T47D (cell line): ENCODE data around the gene INSRR.

Experiments used
- DNase-seq, 2 experiments: peaks; one replicate each; pipeline versions ENCODE4 v3.0.0 to v3.0.0-alpha.2; 2011 to 2012; ENCODE audit warnings: low read depth in 1 of 2, low spot score in 1 of 2
- JUND ChIP-seq: IDR thresholded peaks from 2 replicates; pipeline ENCODE4 v1.6.1; 2012; ENCODE audit warnings: low read depth
- in situ Hi-C: cut with HindIII; loops from 2 replicates; pipeline ENCODE4 v1.10.0; 2016; ENCODE audit warnings: low sequenced_read_pairs, low pct_unique_long_range_greater_than_20kb

Gene INSRR

GRCh38 chr1:156858959-156859522, at the start of gene INSRR:
Gene INSRR (minus strand): TSS chr1:156859117. CDS start chr1:156858621, 496 bp downstream.
- TF ChIP-seq JUND, result no peak
- in situ Hi-C loops, result no loop called here
- no peak for DNase-seq

- DNase-seq, result no peak
- in situ Hi-C loops, result no loop called here
- TF ChIP-seq JUND, result no peak
Measured at GRCh38 chr1:156908541-156908940, 49.6 kb upstream of the INSRR start.

GRCh38 chr1:156906206-156906906, 47.4 kb upstream of the INSRR start:
- in situ Hi-C loops, result no loop called here
- DNase-seq, result no peak

GRCh38 chr1:156905651-156906050, 46.7 kb upstream of the INSRR start:
- no peak for DNase-seq
- TF ChIP-seq JUND, result no peak
- in situ Hi-C loops, result no loop called here

More at GRCh38 chr1:156906206-156906906, 47.4 kb upstream of the INSRR start:
- TF ChIP-seq JUND, result no peak

- no peak for TF ChIP-seq JUND
Measured at GRCh38 chr1:156905176-156905575, 46.3 kb upstream of the INSRR start.

GRCh38 chr1:156904187-156904959, 45.5 kb upstream of the INSRR start:
- in situ Hi-C loops, result no loop called here
- TF ChIP-seq JUND, result no peak
- no peak for DNase-seq

More at GRCh38 chr1:156905176-156905575, 46.3 kb upstream of the INSRR start:
- DNase-seq, result no peak
- in situ Hi-C loops, result no loop called here

GRCh38 chr1:156903328-156904091, 44.6 kb upstream of the INSRR start:
- TF ChIP-seq JUND, result no peak
- DNase-seq, result no peak
- in situ Hi-C loops, result no loop called here

- TF ChIP-seq JUND, result no peak
- DNase-seq, result no peak
- in situ Hi-C loops, result no loop called here
Measured at GRCh38 chr1:156901966-156902915, 43.3 kb upstream of the INSRR start.

GRCh38 chr1:156901590-156901900, 42.6 kb upstream of the INSRR start:
- in situ Hi-C loops, result no loop called here
- no peak for DNase-seq
- no peak for TF ChIP-seq JUND

GRCh38 chr1:156900896-156901589, 42.1 kb upstream of the INSRR start:
- TF ChIP-seq JUND, result no peak
- in situ Hi-C loops, result no loop called here

More at GRCh38 chr1:156900896-156901589, 42.1 kb upstream of the INSRR start:
- no peak for DNase-seq
